GM19438 (cell line): ENCODE measurements around the gene STPG1.

Experiments
- ATAC-seq: cut with Tn5 transposase; IDR thresholded peaks from one replicate; pipeline ENCODE4 v1.9.1; 2021; ENCODE audit warnings: low read depth; ENCODE audit not compliant: unreplicated experiment

STPG1 gene

DNA sequence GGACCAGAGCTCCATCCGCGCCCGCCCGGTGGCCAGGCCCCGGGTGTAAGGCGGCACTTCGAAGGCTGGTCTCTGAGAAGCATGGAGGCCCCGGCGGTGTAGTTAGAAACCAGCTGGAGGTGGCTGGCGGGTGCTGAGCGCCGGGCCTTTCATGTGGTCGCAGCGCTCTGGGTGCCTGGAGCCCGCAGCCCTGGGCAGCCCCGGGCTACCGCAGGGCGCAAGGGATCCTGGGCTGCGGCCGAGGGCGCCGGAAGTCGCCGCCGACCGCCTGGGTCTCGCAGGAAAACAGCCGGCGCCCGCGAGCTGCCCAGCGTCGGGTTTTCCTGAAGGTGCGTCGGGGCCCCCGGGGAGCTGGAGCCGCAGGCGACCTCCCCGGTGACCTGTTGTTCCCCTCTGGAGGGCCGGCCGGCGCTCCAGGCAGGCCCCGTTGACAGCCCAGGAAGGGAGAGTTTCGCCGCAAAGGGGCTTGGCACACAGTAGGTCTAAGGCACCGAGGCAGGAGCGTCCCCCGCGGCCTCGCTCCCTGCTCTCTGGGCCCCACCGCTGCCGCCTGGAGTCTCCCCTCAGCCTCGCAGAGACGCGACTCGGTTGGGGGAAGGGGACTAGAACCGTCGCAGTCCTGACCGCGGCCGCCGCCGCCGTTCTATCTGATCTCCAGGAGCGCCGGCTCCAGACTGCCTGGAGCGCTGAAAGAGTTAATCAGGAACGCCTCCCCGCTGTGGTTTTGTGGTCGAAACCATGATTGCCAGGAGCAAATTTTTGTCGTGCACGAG lies 91.7 kb downstream of the STPG1 start:
- ATAC-seq, result no peak

DNA sequence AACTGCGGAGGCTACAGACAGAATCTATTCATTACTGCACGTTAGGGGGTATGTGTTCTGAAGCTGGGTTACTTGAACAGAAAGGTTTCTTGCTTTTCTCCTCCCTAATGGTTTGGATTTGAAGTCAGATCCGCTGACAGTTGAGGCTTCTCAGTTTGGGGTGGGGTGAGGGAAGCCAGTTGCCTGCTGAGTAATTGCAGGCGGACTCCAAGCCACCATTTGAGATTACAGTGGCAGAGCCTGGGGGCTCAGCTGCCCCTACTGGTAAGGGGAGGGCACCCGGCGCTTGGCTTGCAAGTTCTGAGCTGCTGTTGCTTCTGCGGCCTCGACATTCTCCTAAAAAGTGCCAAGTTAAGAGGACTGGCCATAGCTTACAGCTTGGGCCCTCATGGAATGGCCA lies 92.5 kb downstream of the STPG1 start:
- no peak for ATAC-seq

DNA sequence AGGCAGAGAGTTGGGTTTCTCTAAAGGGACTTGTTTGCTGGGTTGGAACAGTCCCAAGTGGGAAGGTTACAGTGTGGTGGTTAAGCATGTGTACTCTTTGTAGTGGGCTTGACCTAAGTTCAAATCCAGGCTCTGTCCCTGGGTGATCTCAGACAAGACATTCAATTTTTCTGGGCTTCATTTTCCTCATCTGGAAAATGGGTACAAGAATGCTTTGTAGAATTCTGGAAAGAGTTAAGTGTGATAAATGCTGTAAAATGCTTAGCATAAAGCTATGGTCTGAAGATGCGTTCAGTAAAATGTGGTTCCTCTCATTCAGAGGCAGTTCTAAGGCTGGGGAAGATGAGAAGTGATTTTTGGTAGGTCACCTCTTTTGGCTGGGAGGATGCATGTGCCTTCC lies 93.6 kb downstream of the STPG1 start:
- ATAC-seq, result no peak

DNA sequence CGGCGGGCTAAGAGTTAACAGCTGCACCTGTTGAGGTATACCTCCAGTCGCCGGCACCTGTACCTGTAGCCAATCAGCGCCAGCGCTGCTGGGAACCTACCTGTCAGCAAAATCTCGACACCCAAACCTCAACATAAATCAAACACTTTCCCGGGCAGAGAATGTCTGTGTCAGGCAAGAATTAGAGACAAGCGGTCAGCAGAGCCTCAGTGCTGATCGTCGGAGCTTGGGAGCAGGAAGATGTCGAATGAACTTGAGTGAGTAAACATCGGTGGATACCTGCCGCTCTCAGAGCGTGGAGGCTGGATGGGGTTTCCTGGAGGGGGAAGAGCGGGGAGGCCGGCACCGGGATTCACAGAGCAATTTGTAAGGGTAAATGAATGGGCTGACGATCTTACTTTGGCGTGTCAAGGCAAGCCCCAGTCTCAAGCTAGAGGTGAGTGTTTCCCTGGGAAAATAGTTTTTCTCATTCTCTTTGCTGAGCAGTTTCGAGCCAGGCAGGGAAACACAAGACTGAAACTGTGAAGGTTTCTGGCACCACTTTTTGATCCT lies 94.2 kb downstream of the STPG1 start, which contains the start of gene GRHL3:
Gene GRHL3 (plus strand): TSS at position 46 of the 552 bp plus-strand sequence. CDS start 195 bp downstream, at position 241.
- no peak for ATAC-seq

DNA sequence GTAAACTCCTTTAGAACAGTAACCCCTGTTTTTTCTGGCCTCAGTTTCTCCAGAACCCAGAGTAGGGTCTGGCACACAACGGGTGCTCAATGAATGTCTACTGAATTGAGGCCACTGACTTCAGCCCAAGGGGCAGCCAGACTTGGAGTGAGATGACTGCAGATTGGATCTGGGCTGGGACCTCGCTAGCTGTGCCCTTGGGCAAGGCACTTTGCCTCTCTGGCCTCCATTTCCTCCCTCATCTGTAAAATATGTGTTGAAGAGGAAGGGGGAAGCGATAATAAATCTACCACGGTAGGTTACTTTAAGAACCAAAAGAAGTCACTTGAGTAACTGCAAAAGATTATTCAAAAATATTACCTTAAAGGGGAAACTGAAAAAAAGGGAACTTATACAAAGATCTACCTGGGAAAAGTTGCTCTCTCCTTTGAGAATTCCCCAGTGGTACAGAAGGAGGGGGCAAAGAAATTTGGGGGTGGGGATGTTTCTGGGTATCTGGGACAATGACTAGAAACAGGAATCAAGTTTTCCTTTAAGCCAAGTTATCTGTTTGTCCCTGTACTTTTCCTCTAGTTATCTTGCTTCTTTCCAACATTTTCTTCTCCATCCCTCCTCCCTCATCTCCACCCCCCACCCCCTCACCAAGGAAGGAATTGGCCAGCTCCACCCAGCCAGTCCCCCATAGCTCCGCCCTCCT lies 94.8 kb downstream of the STPG1 start:
- no peak for ATAC-seq

DNA sequence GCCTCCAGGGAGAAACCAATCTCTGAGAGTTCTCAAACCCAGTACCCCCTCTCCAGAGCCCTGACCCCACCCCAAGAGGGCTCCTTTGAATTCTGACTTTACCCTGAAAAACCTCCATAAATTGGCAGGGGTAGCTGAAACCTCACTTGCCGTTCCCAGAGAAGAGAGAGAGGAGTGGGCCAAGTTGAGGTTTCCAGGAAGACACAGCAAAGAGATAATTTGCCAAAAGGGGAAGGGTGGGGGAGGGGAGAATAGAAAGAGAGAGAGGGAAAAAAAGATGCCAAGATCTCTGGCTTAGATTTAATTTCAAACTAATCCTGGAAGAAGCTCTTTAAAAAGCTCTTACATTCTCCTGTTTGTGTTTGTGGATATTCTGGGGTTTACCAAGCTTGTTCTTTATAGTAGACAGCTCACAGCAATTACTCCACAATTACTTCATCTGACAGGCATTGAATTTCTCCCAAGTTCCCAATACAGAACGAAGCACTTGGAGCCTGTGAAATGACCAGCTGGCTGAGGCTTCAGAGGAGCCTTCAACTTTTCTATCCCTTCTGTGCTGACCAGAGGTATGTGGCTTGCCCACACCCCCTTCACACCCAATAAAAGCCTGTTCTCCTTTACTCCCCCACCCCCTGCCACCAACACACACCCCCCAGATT lies 95.5 kb downstream of the STPG1 start:
- no peak for ATAC-seq

DNA sequence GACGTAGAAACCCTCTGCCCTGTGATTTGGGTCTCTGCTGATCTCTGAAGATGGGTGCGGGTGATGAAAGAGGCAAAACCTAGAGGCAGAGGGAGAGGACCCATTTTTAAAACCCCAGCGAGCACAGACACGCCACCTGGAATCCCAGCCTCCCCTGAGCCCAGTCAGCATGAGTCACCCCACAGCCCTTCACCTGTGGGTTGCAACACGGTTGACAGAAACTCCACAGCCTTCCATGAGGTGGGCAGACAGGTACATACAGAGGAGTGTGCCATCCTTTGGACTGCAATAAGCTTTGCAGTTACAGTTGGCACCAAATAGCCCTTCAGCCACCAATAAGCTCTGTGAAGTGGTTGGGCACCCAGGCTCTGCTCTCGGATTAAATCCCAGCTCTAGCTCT lies 96.5 kb downstream of the STPG1 start:
- no peak for ATAC-seq

DNA sequence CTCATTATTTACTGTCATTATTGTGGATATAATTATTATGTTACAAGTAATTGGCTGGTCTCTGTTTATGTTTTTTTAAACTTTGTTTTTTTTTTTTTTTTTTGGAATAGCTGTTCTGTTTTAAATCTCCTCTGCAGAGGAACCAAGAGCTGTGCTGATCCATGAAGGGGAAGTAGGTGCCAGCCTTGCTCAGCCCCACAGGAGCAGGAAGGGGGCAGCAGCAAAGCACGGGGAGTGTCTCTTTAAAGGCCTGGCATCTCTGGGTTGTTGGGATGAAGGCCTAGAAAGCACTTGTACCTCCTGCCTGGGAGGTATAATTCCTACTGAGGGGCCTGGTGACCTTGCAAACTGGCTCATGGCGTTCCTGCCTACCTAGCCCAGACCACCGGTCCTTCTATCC lies 96.9 kb downstream of the STPG1 start:
- no peak for ATAC-seq

DNA sequence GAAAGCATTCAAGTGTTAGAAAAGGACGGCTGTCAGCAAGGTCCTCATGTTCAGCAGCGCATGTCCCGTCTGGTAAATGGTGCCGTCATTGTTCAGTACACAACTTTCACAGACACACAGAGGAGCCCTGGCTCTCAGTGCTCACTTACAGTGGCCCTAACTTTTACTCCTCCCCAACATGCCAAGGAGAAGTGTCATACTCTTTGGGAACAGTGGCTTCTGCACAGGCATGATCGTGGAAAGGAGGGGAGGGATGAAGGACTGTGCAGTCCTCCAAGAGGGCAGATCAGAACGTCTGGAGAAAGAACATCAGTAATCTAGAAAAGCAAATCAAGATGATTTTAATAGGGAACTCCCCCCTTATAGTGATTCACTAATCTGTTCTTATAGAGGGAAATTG lies 98.2 kb downstream of the STPG1 start:
- no peak for ATAC-seq

DNA sequence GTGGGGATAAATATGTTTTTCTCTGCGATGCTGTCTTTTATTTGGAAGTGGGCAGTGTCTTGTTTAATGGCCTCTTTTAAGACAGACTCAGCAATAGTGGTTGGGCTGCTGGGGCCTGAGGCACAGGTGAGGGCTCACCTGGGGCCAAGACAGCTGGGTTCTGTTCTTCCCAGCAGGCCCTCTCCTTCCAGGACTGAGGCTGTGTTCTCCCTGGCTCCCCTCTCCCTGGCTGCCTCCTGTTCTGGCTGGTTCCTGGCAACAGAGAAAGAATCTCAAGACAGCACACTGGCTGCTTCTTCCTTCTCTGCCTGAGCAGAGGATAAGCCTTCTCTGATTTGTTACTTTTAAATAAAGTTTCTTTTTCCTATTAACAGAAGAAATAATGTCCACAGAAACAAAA lies 101.8 kb downstream of the STPG1 start:
- no peak for ATAC-seq

DNA sequence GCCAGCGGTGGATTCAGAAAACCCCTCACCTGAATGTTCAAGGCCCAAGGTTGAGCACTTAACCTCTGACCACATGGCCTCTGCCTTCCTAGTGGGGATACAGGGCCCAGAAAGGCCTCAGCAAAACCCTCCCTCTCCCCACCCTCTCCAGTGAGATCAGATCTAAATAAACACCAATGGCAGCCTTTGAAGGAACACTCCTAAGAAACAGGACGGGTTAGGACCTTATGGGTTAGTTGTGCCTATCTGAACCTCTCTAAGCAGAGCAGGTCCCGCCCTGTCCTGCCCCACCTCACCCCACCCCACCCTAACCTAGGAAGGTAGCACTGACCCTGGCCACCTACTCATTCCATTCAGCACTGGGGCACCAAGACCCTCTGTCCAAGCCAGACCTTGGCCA lies 102.3 kb downstream of the STPG1 start:
- no peak for ATAC-seq

DNA sequence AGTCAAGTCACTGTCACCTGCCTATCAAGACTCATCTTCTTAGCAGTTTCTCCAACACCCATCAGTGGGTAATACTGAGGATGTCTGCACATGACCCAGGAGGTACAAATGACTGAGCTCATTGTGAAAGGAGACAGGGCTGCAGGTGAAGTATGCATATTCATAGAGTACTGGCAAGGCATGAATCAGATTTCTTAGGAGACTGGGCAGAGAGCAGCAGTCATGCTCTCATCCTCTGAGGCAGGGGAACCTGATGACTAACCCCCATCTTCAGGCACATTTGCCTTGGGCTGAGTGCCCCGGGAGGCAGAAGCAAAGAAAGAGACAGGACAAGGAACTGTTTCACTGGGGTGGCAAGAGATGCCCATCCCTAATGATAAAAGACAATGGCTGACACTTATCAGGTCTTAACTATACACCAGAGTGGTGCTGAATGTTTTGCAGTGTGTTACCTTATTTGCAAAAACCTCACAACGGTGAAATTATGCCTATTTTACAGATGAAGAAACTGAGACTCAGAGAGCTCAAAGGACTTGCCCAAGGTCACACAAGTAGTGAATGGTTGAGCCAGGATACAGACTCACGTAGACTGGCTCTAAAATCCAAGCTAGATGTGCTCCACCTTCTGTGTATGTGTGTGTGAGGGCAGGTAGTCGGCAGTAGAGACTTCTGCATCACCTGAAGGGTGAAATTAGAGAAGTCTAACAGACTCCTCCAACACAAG lies 103.7 kb downstream of the STPG1 start:
- no peak for ATAC-seq

DNA sequence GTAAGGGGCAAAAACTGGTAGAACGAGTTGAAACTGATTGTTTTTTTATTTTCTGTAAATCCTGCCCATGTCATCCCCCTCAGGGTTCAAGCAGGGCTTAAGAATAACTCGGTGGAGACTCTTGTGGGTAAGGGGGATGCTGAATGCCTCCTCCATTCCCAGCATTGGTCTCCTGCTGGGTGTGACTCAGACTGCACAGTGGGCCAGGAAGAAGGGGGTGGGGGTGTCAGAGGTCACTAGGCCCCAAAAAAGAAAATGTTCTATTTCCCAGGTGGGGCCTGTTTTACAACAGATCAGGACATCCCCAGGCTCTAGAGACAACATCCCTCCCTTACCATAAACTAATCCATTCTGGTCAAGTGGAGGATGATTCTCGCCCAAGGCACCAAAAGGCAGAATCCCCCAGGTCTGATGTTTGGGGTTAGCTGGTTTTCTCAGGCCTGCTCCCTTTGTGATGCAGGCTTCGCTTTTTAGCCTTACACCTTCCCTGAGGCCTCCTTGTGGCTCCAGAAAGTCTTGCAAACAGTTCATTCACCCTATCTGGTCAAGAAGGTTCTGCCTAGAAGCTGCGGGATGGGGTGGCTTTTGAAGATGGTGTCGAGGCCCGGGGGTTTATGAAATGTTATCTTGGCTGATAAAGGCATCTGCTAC lies 105.1 kb downstream of the STPG1 start:
- no peak for ATAC-seq
